ENCODE results near the gene BIRC6.

The BIRC6 gene

GRCh38 chr2:32442020-32442467, 85.2 kb downstream of the BIRC6 start:
- no peak for DNase-seq (ENCODE audit: low read depth)
- TF ChIP-seq CTCF (IDR thresholded peaks at IDR 0.05; ENCODE audit: control insufficient read depth, insufficient read depth, low read depth, low read length, missing control alignments), result no peak
- H3K4me3 ChIP-seq (ENCODE audit: control insufficient read depth, low read depth, low read length), result no peak overlapping the region

- TF ChIP-seq CTCF (IDR thresholded peaks at IDR 0.05; ENCODE audit: control insufficient read depth, insufficient read depth, low read depth, low read length, missing control alignments), result no peak
- DNase-seq (ENCODE audit: low read depth), result no peak
- H3K4me3 ChIP-seq (ENCODE audit: control insufficient read depth, low read depth, low read length), result no peak overlapping the region
Observed at GRCh38 chr2:32446369-32446768, 89.5 kb downstream of the BIRC6 start.

- no peak for TF ChIP-seq CTCF (IDR thresholded peaks at IDR 0.05; ENCODE audit: control insufficient read depth, insufficient read depth, low read depth, low read length, missing control alignments)
- no peak overlapping the region for H3K4me3 ChIP-seq (ENCODE audit: control insufficient read depth, low read depth, low read length)
Observed at GRCh38 chr2:32450851-32451250, 94.0 kb downstream of the BIRC6 start.

GRCh38 chr2:32452338-32453064, 95.7 kb downstream of the BIRC6 start:
- TF ChIP-seq CTCF (IDR thresholded peaks at IDR 0.05; ENCODE audit: control insufficient read depth, insufficient read depth, low read depth, low read length, missing control alignments), result no peak
- H3K4me3 ChIP-seq (ENCODE audit: control insufficient read depth, low read depth, low read length), result no peak overlapping the region
- no peak for DNase-seq (ENCODE audit: low read depth)

More at GRCh38 chr2:32450851-32451250, 94.0 kb downstream of the BIRC6 start:
- no peak for DNase-seq (ENCODE audit: low read depth)

GRCh38 chr2:32453242-32454062, 96.6 kb downstream of the BIRC6 start:
- no peak for TF ChIP-seq CTCF (IDR thresholded peaks at IDR 0.05; ENCODE audit: control insufficient read depth, insufficient read depth, low read depth, low read length, missing control alignments)
- H3K4me3 ChIP-seq (ENCODE audit: control insufficient read depth, low read depth, low read length), result no peak overlapping the region
- no peak for DNase-seq (ENCODE audit: low read depth)

GRCh38 chr2:32455816-32456215, 99.0 kb downstream of the BIRC6 start:
- H3K4me3 ChIP-seq (ENCODE audit: control insufficient read depth, low read depth, low read length), result no peak overlapping the region
- no peak for TF ChIP-seq CTCF (IDR thresholded peaks at IDR 0.05; ENCODE audit: control insufficient read depth, insufficient read depth, low read depth, low read length, missing control alignments)
- DNase-seq (ENCODE audit: low read depth), result no peak
